Motor neuron (in vitro differentiated cells): ENCODE results near the gene CAMKMT. TPM values are rescaled to one million over a fixed set of nuclear protein-coding genes. Genes with fewer than 3 reads are reported as not detected.

ENCODE experiments used
- ATAC-seq, 8 experiments: fragments of 200-7000 bp; cut with Tn5 transposase; replicated peaks in 6 of 8; 2 replicates each; pipeline ENCODE4 v1.8.0; 2021; ENCODE audit warnings: mild to moderate bottlenecking in 8 of 8, moderate library complexity in 8 of 8
- H3K27ac ChIP-seq, 2 donors: fragments of 250-450 bp; sonication (Bioruptor Pico); 2 replicates each; pipeline ENCODE4 v1.9.0; 2021; ENCODE audit warnings: antibody characterized with exemption in 2 of 2, mild to moderate bottlenecking in 2 of 2, moderate library complexity in 1 of 2
- H3K4me1 ChIP-seq, 2 donors: fragments of 250-450 bp; sonication (Bioruptor Pico); replicated peaks in 1 of 2; 2 replicates each; pipeline ENCODE4 v1.6.1; 2021; ENCODE audit warnings: antibody characterized with exemption in 2 of 2, mild to moderate bottlenecking in 2 of 2, moderate library complexity in 1 of 2
- H3K4me3 ChIP-seq, 5 donors: fragments of 250-450 bp; sonication (Bioruptor Pico); 2 replicates each; pipeline ENCODE4 v1.9.0; 2021; ENCODE audit warnings: antibody characterized with exemption in 5 of 5, mild to moderate bottlenecking in 5 of 5, moderate library complexity in 4 of 5
- WGBS, 10 experiments: fragments of 450-650 bp; shearing (Covaris generic); methylation state at CpG; one replicate each; pipeline ENCODE4 v1.0.0; 2022; 5-methylcytosine and 5-hydroxymethylcytosine counted together
- in situ Hi-C, 9 experiments: fragments of 400-800 bp; cut with MboI; loops; one replicate each; pipeline ENCODE4 v1.15.0; 2021; ENCODE audit warnings: low sequenced_read_pairs in 9 of 9, low pct_unique_long_range_greater_than_20kb in 2 of 9; ENCODE audit not compliant: unreplicated experiment in 9 of 9
- total RNA-seq, 8 experiments: library from RNA; unstranded; fragments of 300-600 nt; gene quantifications; 2 replicates each; pipeline versions ENCODE4 v1.2.3 to v1.2.4, GENCODE V29; 2022

Gene CAMKMT
- total RNA-seq, 8 experiments from 2014 or later, result 3.6 to 15.7 (median 6.1) TPM

DNA sequence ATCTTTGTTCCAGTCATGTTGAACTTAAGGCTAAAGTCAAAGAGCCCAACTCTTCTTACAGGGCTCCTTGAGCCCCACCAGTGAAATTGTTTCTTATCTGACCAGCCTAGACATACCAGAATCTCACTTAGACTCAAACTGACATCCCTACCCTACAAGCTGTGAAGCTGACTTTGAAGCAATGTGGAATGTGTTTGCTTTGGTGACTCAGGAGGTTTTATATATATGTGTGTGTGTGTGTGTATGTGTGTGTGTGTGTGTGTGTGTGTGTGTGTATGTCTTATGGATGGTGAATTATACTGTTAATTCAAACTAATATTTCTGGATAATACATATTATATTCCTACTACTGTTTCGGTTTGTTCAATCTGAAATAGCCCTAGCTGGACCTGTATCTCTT is 67.3 kb downstream of the CAMKMT start:
- in situ Hi-C loops, result no loop called here
- ATAC-seq, result no peak
- H3K4me3 ChIP-seq, result no peak overlapping the region
- no peaks in the 10 kb centered on the region for H3K4me1 ChIP-seq
- no peak overlapping the region for H3K27ac ChIP-seq
- WGBS, 10 experiments, result 80 to 100% (median 100%) methylated on average over 1 of the region's 1 CpG; no CpG with 5 or more reads in 5 of the 10 experiments

DNA sequence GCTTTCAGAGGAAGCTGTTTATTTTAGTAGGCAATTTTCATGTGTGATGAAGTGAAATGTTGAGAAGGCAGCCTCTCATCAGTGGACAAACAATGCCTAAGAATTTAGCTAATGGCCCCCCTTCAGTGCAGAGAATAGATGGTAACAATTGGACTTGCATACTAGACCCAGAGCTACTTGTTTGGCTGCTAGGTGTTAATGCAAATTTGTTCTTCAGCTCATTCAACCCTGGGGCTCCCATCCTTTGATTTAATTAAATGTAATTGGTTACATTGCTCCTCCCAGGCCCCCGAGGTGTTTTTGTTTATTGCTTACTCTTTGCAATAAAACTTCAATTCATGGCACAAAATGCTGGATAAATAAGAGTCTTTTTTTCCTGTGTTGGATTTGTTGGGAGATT is 68.6 kb downstream of the CAMKMT start:
- no peak overlapping the region for H3K4me3 ChIP-seq
- ATAC-seq, result no peak
- WGBS, 10 experiments, result 0 to 57% (median 14%) methylated on average over 1 of the region's 1 CpG; no CpG with 5 or more reads in 3 of the 10 experiments
- H3K27ac ChIP-seq, result no peak overlapping the region
- no peaks in the 10 kb centered on the region for H3K4me1 ChIP-seq
- in situ Hi-C loops, result no loop called here

DNA sequence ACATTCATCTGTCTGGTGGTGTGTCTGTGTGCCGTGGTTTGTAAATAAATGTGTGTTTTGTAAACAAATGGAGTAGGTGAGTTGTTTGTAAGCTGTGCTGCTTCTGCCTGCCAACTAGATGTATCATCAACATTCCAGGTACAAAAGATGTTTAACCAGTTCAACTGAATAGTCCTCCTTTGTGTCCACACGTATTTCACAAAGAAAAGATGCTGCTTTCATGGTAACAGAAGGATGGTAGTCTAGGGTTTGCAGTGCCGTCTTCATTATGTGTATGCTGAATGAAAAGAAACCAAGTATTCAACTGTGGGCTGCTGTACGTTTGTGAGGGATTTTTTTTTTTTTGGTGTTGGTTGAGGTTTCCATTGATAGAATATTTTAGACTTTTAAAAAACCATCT is 72.1 kb downstream of the CAMKMT start:
- H3K27ac ChIP-seq, result no peak overlapping the region
- H3K4me3 ChIP-seq, result no peak overlapping the region
- WGBS, 10 experiments, result 20 to 95% (median 69%) methylated on average over 1 to 4 of the region's 4 CpGs; no CpG with 5 or more reads in 1 of the 10 experiments
- in situ Hi-C loops, result no loop called here
- H3K4me1 ChIP-seq, result no peaks in the 10 kb centered on the region
- peak in 1 of 8 experiments; percentile 81 for ATAC-seq

DNA sequence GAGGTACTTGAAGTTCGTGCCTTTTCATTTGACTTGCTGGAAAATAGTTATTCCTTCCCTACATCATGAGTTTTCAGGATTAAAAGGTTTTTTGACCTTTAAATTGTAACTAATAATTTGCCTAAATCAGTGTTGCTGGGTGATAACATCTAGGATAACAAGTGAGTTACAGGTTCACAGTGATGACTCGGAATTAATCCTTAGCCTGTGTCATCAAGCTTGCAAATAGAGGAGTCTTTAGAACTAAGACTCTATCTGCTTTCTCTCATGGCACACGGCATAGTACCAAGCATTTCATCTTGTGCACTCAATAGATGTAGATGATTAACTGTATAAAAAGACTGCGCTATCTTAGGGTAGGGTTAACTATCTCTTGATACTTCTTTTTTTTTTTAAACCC is 79.5 kb downstream of the CAMKMT start:
- WGBS, 10 experiments, result 79 to 100% (median 87%) methylated on average over 3 to 4 of the region's 4 CpGs; no CpG with 5 or more reads in 1 of the 10 experiments
- H3K4me3 ChIP-seq, result no peak overlapping the region
- no peaks in the 10 kb centered on the region for H3K4me1 ChIP-seq
- ATAC-seq, result no peak
- in situ Hi-C loops, result no loop called here
- no peak overlapping the region for H3K27ac ChIP-seq

DNA sequence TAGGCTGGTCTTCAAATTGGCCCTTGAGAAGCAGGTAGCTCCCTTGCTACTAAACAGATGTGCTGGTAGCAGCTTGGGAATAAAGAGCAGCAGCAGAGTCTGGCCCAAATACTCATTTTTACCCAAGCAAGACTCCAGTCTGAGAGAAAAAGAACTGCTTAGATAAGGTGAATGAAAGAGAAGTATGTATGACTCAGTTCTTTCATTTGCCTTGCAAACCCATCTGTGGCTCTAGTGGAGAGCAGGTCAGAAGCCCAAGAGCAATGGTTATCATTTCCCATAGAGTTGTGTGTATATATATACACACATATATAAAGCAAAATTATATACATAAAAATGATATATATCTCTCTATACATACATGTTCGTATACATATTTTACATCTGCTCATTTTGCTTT is 80.3 kb downstream of the CAMKMT start:
- in situ Hi-C loops, result no loop called here
- H3K4me1 ChIP-seq, result no peaks in the 10 kb centered on the region

DNA sequence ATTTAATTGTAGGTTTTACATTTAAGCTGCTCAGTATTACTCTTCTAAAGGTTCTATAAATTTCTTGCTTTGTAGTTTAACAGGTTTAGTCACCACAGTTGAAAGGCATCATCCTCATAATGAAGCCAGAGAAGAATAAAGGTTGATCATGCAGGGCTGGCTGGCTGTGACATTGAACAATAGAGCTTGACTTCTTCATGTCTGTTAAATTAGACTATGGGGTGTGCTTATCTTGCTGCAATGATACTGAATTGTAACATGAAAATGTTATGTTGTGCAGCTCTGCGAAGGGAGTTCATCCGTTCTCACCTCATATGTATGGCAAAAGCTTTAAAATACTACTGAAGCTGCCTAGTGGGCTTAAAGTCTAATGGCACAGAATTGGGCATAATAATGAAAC is 81.8 kb downstream of the CAMKMT start:
- 90 to 100% (median 95%) methylated on average over 1 to 2 of the region's 2 CpGs; no CpG with 5 or more reads in 3 of the 10 experiments for WGBS, 10 experiments

More for the DNA sequence above, 80.3 kb downstream of the CAMKMT start:
- no peak overlapping the region for H3K4me3 ChIP-seq
- WGBS, 10 experiments, result 50 to 100% (median 100%) methylated on average over 1 of the region's 1 CpG; no CpG with 5 or more reads in 6 of the 10 experiments
- no peak overlapping the region for H3K27ac ChIP-seq
- ATAC-seq, result peak in 2 of 8 experiments; percentile 64 to 85

DNA sequence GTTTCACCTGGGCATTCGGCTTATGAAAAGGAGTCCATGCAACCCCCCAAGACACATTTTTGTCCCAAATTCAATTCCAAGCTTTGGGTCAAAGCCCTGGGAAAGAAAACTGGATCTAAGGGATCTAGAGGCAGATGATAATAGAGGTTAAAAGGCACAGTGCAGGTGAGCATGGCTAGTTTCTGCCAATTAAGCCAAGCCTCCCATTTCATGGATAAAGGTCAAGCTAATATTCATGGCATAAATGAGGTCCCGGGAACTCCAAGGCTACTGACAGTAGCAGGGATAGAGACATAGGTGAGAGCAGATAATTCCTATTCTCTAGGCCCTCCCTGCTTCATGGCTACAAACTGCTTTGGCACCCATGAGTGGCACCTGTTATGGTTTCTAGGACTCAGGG is 83.1 kb downstream of the CAMKMT start:
- WGBS, 10 experiments, result 70 to 100% (median 100%) methylated on average over 1 to 2 of the region's 2 CpGs; no CpG with 5 or more reads in 5 of the 10 experiments
- H3K4me1 ChIP-seq, result no peaks in the 10 kb centered on the region
- H3K27ac ChIP-seq, result no peak overlapping the region
- ATAC-seq, result no peak
- no peak overlapping the region for H3K4me3 ChIP-seq
- in situ Hi-C loops, result no loop called here

More for the DNA sequence above, 81.8 kb downstream of the CAMKMT start:
- in situ Hi-C loops, result no loop called here
- no peak overlapping the region for H3K27ac ChIP-seq
- no peaks in the 10 kb centered on the region for H3K4me1 ChIP-seq
- H3K4me3 ChIP-seq, result no peak overlapping the region
- ATAC-seq, result no peak

DNA sequence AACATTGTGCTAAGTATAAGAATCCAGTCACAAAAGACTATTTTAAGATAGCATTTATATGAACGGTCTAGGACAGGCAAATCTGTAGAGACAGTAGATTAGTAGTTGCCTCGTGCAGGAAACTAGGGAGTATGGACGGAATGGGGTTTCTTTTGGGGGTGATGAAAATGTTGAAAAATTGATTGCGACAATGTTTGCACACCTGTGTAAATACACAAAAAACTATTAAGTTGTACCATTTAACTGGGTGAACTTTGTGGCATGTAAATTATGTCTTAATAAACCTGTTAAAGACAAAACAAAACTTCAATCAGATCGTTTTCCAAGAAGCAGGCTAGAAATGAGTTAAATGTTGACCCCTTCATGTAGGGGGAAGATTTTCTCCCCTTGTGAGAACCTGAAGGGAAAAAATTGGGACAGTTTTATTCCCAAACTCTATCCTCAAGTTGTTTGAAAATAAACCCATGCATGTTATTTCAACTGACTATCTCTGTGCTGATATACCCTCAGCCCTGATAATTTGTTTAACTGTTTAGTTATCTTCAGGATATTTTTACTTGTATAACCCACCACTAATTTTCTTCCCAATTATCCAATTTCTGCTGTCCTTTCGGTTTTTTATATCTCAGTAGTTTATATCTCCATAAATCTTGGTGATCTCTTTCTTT is 87.2 kb downstream of the CAMKMT start:
- Histone ChIP-seq H3K4me3 (no peak overlapping the region), H3K27ac (no peak overlapping the region), H3K4me1 (no peaks in the 10 kb centered on the region)
- 64 to 92% (median 84%) methylated on average over 4 to 6 of the region's 6 CpGs for WGBS, 10 experiments
- no peak for ATAC-seq
- in situ Hi-C loops, result no loop called here

DNA sequence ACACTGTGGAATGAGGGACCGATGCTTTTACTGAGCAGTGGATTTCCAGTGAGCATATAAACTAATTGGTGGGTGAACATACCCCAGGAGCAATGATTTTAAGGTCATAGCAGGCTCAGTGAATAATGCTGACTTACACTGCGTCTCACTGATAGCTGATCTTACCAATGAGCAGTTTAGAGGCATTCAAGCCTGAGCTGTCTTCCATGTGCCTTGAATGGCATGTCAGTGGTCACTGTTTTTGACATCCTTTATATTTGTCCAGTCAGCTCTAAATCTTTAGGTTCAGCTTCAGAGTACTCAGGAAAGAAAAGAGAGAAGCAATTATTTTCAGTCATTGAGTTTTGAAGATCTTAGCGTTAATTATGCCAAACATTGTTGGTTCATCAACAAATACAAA is 88.3 kb downstream of the CAMKMT start:
- Histone ChIP-seq H3K27ac (no peak overlapping the region), H3K4me1 (no peaks in the 10 kb centered on the region), H3K4me3 (no peak overlapping the region)
- in situ Hi-C loops, result no loop called here
- peak in 1 of 8 experiments; percentile 38 for ATAC-seq
- WGBS, 10 experiments, result 58 to 100% (median 75%) methylated on average over 1 to 3 of the region's 3 CpGs; no CpG with 5 or more reads in 1 of the 10 experiments

DNA sequence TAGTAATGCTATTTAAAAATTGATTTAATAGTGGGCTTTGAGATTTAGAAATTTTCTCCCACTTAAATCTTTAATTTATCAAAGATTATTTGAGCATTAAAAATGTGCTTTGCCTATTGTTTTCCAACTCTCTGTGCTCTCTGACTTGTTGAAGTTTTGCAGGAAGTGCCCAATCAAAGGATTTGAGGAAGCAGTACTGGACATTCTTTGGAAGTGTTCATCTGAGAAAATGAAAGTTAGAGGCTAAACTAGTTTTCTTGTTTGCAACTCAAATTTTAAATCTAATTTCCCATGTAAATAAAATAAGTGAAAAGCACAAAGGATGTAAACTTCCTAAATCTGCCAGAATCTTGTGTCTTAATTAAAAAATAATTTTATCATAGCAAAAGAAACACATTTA is 89.1 kb downstream of the CAMKMT start:
- Histone ChIP-seq H3K27ac (no peak overlapping the region), H3K4me1 (no peaks in the 10 kb centered on the region), H3K4me3 (no peak overlapping the region)
- no peak for ATAC-seq
- in situ Hi-C loops, result no loop called here

DNA sequence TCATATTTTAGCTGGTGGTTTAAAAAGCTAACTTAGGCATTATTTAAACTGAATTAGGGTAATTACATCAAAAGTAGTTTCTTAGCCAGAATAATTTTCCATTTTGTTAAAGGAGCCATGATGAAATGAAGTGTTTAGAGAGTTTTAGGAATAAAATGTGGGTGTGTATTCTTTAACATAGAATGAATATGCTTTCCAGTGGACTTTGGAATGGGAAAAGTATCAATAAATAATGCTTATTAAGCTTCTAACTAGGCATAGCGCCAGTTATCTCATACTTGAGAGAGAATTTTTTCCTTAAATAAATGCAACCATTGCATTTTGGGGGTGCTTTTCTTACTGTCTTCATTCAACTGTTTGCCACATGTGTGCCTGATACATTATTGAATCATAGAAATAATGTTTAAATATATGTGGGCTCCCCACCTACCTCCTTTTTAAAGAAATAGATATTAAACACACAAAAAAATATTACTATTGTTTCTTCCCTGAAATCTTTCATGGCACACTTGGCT is 90.4 kb downstream of the CAMKMT start:
- peak in 3 of 8 experiments; percentile 36 to 63 (median 50) for ATAC-seq
- no peaks in the 10 kb centered on the region for H3K4me1 ChIP-seq
- 0 to 100% (median 90%) methylated on average over 1 of the region's 1 CpG; no CpG with 5 or more reads in 2 of the 10 experiments for WGBS, 10 experiments
- H3K27ac ChIP-seq, result no peak overlapping the region
- no peak overlapping the region for H3K4me3 ChIP-seq
- in situ Hi-C loops, result no loop called here

DNA sequence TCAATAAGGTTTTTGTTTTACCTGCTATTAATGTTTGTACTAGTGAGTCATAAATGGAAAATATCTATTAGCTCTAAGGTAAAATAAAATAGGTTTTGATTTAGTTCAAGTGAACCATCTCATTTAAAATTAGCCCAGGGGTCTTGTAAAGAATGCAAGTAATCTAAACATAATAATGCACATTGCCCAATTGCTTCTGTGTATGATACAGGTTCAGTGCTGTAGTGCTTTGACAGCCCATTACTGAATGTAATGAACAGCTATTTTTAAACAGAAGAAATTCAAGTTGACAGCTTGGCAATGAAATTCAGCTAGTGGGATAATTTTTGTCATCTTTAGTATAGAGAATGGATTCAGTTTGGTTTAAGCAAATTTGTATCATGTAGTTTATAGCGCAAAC is 91.5 kb downstream of the CAMKMT start:
- Histone ChIP-seq H3K27ac (no peak overlapping the region), H3K4me1 (no peaks in the 10 kb centered on the region), H3K4me3 (no peak overlapping the region)
- in situ Hi-C loops, result no loop called here
- WGBS, 10 experiments, result 67 to 100% (median 100%) methylated on average over 1 of the region's 1 CpG; no CpG with 5 or more reads in 1 of the 10 experiments
- ATAC-seq, result peak in 1 of 8 experiments; percentile 30

DNA sequence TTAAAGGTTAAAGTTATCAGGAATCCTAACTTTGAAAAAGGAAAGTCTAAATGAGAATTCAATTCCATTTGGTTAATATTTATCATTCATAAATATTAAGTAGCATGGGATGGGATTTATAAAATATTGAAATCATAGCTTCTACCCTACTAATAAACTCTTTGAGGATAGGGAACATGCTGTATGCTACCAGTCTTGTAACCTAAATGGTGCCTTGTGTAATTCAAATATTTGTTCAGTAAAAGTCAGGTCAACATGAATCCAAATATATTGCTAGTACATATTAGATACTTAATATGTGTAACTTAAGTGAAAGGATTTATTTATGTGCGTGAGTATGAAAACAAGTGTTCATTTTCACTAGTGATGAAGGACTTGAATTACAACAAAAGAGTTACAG is 94.1 kb downstream of the CAMKMT start:
- no peak for ATAC-seq

DNA sequence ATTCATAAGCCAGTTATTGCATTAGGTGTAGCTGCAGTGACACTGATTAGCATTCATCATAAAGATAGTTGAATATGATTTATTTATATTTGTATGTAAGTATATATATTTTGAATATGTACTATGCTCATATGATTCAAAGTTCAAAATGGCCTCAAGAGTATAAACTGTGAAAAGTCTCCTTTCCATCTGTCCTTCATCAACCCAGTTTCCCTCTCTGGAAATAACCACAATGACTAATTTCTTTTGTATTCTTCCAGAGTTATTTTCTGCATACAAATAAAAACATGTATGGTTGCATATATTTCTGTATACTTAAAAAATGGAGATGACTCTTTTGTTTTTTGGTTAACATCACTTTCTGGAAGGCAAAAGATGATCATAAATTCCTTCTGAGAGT is 95.2 kb downstream of the CAMKMT start:
- in situ Hi-C loops, result no loop called here
- no peak overlapping the region for H3K4me3 ChIP-seq

More for the DNA sequence above, 94.1 kb downstream of the CAMKMT start:
- WGBS, 10 experiments, result 92 to 100% (median 100%) methylated on average over 1 of the region's 1 CpG
- no peaks in the 10 kb centered on the region for H3K4me1 ChIP-seq
- in situ Hi-C loops, result no loop called here
- H3K27ac ChIP-seq, result no peak overlapping the region
- no peak overlapping the region for H3K4me3 ChIP-seq

More for the DNA sequence above, 95.2 kb downstream of the CAMKMT start:
- no peak for ATAC-seq
- Histone ChIP-seq H3K4me1 (no peaks in the 10 kb centered on the region), H3K27ac (no peak overlapping the region)
